Fibroblast of lung (primary cell): Measurements from ENCODE around the gene LIMK2.
"Not testable (repeated sequence)": the region's sequence is repeated elsewhere in the genome, so short reads cannot be mapped to it uniquely, and the experiment has no call there.

Experiments
- CTCF ChIP-seq, 2 donors: IDR thresholded peaks in 1 of 2; conservative IDR thresholded peaks in 1 of 2; 1 replicate in 1 of 2; 2 replicates in 1 of 2; pipeline ENCODE4 v1.5.1; 2011 to 2012; ENCODE audit warnings: low read length in 2 of 2, control low read depth in 1 of 2, inconsistent platforms in 1 of 2, low read depth in 1 of 2, mild to moderate bottlenecking in 1 of 2
- EZH2 ChIP-seq: IDR thresholded peaks from 2 replicates; pipeline ENCODE4 v1.5.1; 2012; ENCODE audit warnings: low read length, control low read depth, mild to moderate bottlenecking; ENCODE audit errors: missing control alignments

DNA sequence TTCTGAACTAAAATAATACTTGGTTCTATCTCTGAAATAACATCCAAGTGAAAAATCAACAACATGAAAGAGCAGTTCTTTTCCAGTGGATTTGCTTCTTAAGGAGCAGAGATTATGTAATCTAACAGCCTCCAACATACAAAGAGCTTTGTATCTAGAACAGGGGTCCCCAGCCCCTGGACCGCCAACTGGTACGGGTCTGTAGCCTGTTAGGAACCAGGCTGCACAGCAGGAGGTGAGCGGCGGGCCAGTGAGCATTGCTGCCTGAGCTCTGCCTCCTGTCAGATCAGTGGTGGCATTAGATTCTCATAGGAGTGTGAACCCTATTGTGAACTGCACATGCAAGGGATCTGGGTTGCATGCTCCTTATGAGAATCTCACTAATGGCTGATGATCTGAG, 12.6 kb downstream of the LIMK2 start:
- TF ChIP-seq CTCF (conservative IDR thresholded peaks at IDR 0.05 in 1 of 2, IDR thresholded peaks at IDR 0.05 in 1 of 2; ENCODE audit: low read depth in 1 of 2, low read length in 2 of 2); EZH2: not testable (repeated sequence)
